HG03039 (cell line): ENCODE measurements around the gene CELSR3.

Source experiments
- ATAC-seq: cut with Tn5 transposase; IDR thresholded peaks from one replicate; pipeline ENCODE4 v1.9.1; 2021; ENCODE audit warnings: mild to moderate bottlenecking, moderate library complexity; ENCODE audit not compliant: unreplicated experiment

CELSR3 gene

GRCh38 chr3:48587686-48588085, 75.0 kb downstream of the CELSR3 start:
- ATAC-seq: no peak
